Body of pancreas (tissue), 4 donors: Measurements from ENCODE around the gene RNASE1.

Source experiments
- POLR2A ChIP-seq, 3 donors: fragments of 450-650 bp; IDR thresholded peaks; one replicate each; pipeline ENCODE4 v1.6.1; 2016; ENCODE audit warnings: antibody characterized with exemption in 3 of 3, mild to moderate bottlenecking in 2 of 3
- TF ChIP-seq, protein P1 (sequence below), 7 experiments: fragments of 450-650 bp in 4 of 7; fragments of 200-600 bp in 3 of 7; sonication (generic) in 3 of 7; IDR thresholded peaks; one replicate each; pipeline ENCODE4 v1.5.1; 2016 to 2019; ENCODE audit warnings: antibody characterized with exemption in 7 of 7

GRCh38 chr14:20841096-20841495 is 38.5 kb upstream of the RNASE1 start:
- TF ChIP-seq POLR2A (IDR thresholded peaks at IDR 0.05) = no peak
- TF ChIP-seq, protein P1, sequence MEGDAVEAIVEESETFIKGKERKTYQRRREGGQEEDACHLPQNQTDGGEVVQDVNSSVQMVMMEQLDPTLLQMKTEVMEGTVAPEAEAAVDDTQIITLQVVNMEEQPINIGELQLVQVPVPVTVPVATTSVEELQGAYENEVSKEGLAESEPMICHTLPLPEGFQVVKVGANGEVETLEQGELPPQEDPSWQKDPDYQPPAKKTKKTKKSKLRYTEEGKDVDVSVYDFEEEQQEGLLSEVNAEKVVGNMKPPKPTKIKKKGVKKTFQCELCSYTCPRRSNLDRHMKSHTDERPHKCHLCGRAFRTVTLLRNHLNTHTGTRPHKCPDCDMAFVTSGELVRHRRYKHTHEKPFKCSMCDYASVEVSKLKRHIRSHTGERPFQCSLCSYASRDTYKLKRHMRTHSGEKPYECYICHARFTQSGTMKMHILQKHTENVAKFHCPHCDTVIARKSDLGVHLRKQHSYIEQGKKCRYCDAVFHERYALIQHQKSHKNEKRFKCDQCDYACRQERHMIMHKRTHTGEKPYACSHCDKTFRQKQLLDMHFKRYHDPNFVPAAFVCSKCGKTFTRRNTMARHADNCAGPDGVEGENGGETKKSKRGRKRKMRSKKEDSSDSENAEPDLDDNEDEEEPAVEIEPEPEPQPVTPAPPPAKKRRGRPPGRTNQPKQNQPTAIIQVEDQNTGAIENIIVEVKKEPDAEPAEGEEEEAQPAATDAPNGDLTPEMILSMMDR (IDR thresholded peaks at IDR 0.05) = no peak
